ENCODE measurements around the gene TMEM14A. TPM values are rescaled to one million over a fixed set of nuclear protein-coding genes. Genes with fewer than 3 reads are reported as not detected.
A peak's percentile ranks its signal among the peaks of the same experiment; 100 is the strongest.

Gene TMEM14A
- total and polyA plus RNA-seq, 2 experiments from 2014 or later = 10.7 to 34.4 TPM

DNA sequence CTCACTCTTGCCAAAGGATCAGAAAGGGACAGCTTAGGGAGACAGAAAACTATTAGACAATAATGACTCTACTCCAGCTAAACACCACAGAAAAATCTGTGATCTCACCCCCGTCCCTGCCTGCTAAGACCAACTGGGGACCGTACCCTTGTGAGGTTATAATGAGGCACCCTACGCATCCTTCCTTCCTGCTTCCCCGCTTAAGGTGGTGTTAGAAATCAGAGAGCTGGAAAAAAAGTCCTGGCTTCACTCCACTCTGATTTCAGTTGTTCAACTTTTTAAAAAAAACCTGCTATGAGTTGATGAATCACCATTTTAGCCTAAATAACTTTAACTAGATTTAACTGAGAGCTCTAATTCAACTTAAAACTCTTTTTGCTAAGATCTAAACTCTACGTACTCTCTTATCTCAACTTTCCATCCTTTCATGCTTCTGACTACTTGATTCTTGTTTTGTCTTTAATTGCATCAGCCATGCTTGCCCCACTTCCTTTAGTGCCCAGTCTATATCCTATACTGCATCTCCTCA is 35.8 kb upstream of the TMEM14A start:
- Histone ChIP-seq H3K36me3 (no peaks in the 10 kb centered on the region), H3K4me1 (ENCODE audit: low read depth) (no peaks in the 10 kb centered on the region), H3K27ac (no peak overlapping the region), H3K9me3 (ENCODE audit: low read depth) (no peaks in the 10 kb centered on the region), H3K4me3 (no peak overlapping the region), H3K27me3 (no peaks in the 10 kb centered on the region)
- no peak for TF ChIP-seq CTCF (IDR thresholded peaks at IDR 0.05; ENCODE audit: low read depth, low read length)
- DNase-seq (ENCODE audit: low read depth in 1 of 2, low spot score in 1 of 2) = peak in 1 of 2 donors; percentile 30

DNA sequence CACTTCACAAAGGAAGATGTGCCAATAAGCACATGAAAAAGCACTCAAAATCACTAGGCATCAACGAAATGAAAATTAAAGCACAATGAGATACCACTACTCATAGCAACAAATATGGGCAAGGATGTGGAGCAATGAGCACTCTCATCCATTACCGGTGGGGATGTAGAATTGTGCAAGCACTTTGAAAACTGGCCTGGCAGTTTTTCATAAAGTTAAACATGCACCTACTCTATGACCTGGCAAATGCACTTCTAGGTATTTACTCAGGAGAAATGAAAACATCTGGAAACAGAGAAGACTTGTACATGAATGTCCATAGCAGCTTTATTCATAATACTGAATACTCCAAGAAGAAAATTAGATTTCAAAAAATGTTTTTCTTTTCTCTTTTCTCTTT is 34.1 kb upstream of the TMEM14A start:
- TF ChIP-seq CTCF (IDR thresholded peaks at IDR 0.05; ENCODE audit: low read depth, low read length) = no peak
- Histone ChIP-seq H3K27me3 (no peaks in the 10 kb centered on the region), H3K36me3 (no peaks in the 10 kb centered on the region), H3K9me3 (ENCODE audit: low read depth) (no peaks in the 10 kb centered on the region), H3K4me1 (ENCODE audit: low read depth) (no peaks in the 10 kb centered on the region), H3K4me3 (no peak overlapping the region), H3K27ac (no peak overlapping the region)
- DNase-seq (ENCODE audit: low read depth in 1 of 2, low spot score in 1 of 2) = no peak

- DNase-seq (ENCODE audit: low read depth in 1 of 2, low spot score in 1 of 2) = no peak
- Histone ChIP-seq H3K9me3 (ENCODE audit: low read depth) (no peaks in the 10 kb centered on the region), H3K4me3 (no peak overlapping the region), H3K36me3 (no peaks in the 10 kb centered on the region), H3K27ac (no peak overlapping the region), H3K27me3 (no peaks in the 10 kb centered on the region), H3K4me1 (ENCODE audit: low read depth) (no peaks in the 10 kb centered on the region)
- TF ChIP-seq CTCF (IDR thresholded peaks at IDR 0.05; ENCODE audit: low read depth, low read length) = no peak
Observed at GRCh38 chr6:52639493-52639892, 31.4 kb upstream of the TMEM14A start.

- TF ChIP-seq CTCF (IDR thresholded peaks at IDR 0.05; ENCODE audit: low read depth, low read length) = no peak
- H3K36me3 ChIP-seq = no peaks in the 10 kb centered on the region
- DNase-seq (ENCODE audit: low read depth in 1 of 2, low spot score in 1 of 2) = peak in 1 of 2 donors; percentile 80
- H3K4me3 ChIP-seq = no peak overlapping the region
- H3K27ac ChIP-seq = no peak overlapping the region
- no peaks in the 10 kb centered on the region for H3K27me3 ChIP-seq
- no peaks in the 10 kb centered on the region for H3K4me1 ChIP-seq (ENCODE audit: low read depth)
- H3K9me3 ChIP-seq (ENCODE audit: low read depth) = no peaks in the 10 kb centered on the region
Observed at GRCh38 chr6:52640170-52640569, 30.7 kb upstream of the TMEM14A start.

GRCh38 chr6:52640916-52641315 is 30.0 kb upstream of the TMEM14A start:
- no peak for DNase-seq (ENCODE audit: low read depth in 1 of 2, low spot score in 1 of 2)
- Histone ChIP-seq H3K36me3 (no peaks in the 10 kb centered on the region), H3K27ac (no peak overlapping the region), H3K9me3 (ENCODE audit: low read depth) (no peaks in the 10 kb centered on the region), H3K27me3 (no peaks in the 10 kb centered on the region), H3K4me3 (no peak overlapping the region), H3K4me1 (ENCODE audit: low read depth) (no peaks in the 10 kb centered on the region)
- no peak for TF ChIP-seq CTCF (IDR thresholded peaks at IDR 0.05; ENCODE audit: low read depth, low read length)

- no peaks in the 10 kb centered on the region for H3K27me3 ChIP-seq
- no peak overlapping the region for H3K4me3 ChIP-seq
- H3K36me3 ChIP-seq = no peaks in the 10 kb centered on the region
- TF ChIP-seq CTCF (IDR thresholded peaks at IDR 0.05; ENCODE audit: low read depth, low read length) = no peak
- no peak overlapping the region for H3K27ac ChIP-seq
- H3K4me1 ChIP-seq (ENCODE audit: low read depth) = no peaks in the 10 kb centered on the region
- no peak for DNase-seq (ENCODE audit: low read depth in 1 of 2, low spot score in 1 of 2)
- H3K9me3 ChIP-seq (ENCODE audit: low read depth) = no peaks in the 10 kb centered on the region
Observed at GRCh38 chr6:52641388-52641787, 29.5 kb upstream of the TMEM14A start.
